ENCODE data around the gene PCBD2.

- TF ChIP-seq, protein P1, sequence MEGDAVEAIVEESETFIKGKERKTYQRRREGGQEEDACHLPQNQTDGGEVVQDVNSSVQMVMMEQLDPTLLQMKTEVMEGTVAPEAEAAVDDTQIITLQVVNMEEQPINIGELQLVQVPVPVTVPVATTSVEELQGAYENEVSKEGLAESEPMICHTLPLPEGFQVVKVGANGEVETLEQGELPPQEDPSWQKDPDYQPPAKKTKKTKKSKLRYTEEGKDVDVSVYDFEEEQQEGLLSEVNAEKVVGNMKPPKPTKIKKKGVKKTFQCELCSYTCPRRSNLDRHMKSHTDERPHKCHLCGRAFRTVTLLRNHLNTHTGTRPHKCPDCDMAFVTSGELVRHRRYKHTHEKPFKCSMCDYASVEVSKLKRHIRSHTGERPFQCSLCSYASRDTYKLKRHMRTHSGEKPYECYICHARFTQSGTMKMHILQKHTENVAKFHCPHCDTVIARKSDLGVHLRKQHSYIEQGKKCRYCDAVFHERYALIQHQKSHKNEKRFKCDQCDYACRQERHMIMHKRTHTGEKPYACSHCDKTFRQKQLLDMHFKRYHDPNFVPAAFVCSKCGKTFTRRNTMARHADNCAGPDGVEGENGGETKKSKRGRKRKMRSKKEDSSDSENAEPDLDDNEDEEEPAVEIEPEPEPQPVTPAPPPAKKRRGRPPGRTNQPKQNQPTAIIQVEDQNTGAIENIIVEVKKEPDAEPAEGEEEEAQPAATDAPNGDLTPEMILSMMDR (conservative IDR thresholded peaks at IDR 0.05; ENCODE audit: low read depth, low read length): no peak
- TF ChIP-seq CHD1 (IDR thresholded peaks at IDR 0.05; ENCODE audit: low read depth, low read length): no peak
- TF ChIP-seq MAZ (IDR thresholded peaks at IDR 0.05; ENCODE audit: borderline replicate concordance, low read depth, low read length): no peak
- TF ChIP-seq, protein P2, sequence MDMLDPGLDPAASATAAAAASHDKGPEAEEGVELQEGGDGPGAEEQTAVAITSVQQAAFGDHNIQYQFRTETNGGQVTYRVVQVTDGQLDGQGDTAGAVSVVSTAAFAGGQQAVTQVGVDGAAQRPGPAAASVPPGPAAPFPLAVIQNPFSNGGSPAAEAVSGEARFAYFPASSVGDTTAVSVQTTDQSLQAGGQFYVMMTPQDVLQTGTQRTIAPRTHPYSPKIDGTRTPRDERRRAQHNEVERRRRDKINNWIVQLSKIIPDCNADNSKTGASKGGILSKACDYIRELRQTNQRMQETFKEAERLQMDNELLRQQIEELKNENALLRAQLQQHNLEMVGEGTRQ (IDR thresholded peaks at IDR 0.05; ENCODE audit: low read depth, low read length): no peak
- TF ChIP-seq RFX5 (IDR thresholded peaks at IDR 0.05; ENCODE audit: low read depth, low read length): no peak
Observed at GRCh38 chr5:134993161-134993560, 88.2 kb downstream of the PCBD2 start.

All from IMR-90 (cell line).